HG02763 (cell line): ENCODE results near the gene LACTB.
"Not testable (repeated sequence)": the region's sequence is repeated elsewhere in the genome, so short reads cannot be mapped to it uniquely, and the experiment has no call there.

Experiments used
- ATAC-seq: cut with Tn5 transposase; IDR thresholded peaks from one replicate; pipeline ENCODE4 v1.9.1; 2021; ENCODE audit warnings: mild to moderate bottlenecking, moderate library complexity; ENCODE audit not compliant: unreplicated experiment

LACTB gene

DNA sequence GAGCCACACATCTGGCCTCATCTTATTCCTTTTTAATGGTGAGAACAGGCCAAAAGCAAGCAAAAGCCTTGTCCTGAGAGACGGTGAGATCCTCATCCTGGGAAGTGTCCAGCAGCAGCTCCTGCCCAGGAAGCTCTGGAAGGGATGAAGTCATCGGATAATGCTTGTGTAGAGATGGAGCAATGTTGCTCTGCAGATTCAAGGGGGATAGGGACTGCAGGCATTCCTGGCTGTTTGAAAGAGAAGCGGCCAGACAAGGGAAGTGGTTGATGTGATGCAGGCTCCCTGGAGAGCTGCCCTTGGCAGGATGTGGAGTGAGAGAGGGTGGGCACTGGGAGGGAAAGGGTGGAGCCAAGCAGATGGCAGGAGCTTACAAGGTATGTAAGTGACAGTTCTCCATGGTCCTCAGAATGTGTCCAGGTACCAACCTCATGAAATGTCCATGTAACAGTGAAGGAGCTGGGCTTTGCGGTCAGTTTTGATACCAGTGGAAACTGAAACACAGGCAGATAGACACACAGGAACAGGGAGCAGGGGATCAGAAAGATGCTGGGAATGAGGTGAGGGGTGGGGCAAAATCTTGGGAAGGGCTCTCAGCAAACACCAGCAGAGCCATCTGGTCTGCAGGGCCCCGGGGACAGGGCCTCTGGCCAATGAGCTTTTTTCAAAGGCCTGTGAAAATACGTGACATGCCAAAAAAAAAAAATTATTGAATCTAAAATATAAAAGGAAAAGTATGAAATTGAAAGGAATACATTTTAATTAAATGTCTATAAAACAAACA lies 32.2 kb upstream of the LACTB start:
- no peak for ATAC-seq

DNA sequence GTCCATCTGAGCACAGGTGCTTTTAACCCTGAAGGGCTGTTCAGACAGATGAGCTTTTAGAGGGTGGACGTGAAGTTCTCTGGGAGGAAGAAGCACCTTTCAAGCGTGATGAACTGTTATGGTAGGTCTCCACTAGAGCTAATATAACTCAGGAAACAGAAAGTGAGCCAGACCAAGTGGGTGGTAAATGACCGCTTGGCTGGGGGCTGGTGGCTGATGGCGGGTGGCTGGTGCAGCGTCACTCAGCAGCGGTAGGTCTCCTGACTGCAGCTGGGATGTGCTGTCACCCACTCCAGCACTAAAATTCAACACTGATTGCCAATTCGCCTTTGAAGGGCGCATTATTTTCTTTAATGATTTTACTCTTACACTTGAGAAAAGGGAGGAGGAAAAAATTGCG lies 31.2 kb upstream of the LACTB start:
- ATAC-seq, result no peak

DNA sequence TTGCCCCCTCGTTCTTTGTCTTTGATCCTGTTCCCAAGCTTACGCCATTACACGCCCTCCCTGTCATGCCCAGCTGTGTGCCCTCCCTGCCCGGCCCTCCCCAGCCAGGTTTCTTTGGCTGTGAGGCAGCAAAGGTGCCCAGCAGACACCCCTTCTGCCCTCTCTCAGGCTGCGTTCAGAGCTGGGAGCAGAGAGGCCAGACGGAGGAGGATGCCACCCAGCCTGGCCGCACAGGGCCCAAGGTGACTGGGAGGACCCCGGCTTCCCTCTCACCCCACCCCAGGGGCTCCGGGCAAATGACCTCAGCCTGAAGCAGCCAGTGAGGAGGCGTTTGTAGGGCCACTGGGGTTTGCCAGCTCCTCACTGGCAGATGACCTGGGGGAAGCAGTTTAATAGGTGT lies 30.8 kb upstream of the LACTB start:
- no peak for ATAC-seq

DNA sequence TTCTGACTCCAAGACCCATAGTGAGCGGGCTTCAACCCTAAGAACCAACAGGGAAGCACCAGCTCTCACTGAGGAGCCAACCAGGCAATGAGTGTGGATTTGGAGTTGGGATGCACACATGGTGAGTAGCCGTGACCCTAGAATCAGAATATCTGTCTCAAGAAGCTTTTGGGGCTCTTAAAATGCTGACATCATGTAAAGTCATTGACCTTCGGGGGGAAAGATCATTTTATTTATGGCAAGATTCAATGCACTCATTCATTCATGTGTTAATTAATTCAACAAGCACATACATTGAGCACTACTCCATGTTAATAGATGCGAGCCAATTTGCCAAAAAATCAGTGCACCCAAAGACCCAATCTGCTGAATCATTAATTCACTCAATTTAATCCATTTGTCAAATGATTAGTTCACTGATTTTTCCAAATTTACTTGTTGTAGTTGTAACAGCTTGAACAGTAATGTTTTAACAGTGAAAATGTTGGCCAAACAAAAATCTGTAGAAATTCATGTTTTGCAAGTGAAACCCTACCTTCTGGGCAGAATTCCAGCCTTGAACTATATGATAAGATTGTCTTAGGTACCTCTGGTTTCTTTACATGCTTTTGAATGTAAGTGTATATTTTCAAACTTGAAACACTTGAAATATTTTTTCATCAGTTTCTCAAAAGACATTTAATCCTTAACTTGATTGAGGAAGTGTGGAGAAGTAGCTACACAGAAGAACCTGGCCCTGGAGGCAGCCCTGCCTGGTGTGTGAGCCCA lies 29.8 kb upstream of the LACTB start:
- no peak for ATAC-seq

DNA sequence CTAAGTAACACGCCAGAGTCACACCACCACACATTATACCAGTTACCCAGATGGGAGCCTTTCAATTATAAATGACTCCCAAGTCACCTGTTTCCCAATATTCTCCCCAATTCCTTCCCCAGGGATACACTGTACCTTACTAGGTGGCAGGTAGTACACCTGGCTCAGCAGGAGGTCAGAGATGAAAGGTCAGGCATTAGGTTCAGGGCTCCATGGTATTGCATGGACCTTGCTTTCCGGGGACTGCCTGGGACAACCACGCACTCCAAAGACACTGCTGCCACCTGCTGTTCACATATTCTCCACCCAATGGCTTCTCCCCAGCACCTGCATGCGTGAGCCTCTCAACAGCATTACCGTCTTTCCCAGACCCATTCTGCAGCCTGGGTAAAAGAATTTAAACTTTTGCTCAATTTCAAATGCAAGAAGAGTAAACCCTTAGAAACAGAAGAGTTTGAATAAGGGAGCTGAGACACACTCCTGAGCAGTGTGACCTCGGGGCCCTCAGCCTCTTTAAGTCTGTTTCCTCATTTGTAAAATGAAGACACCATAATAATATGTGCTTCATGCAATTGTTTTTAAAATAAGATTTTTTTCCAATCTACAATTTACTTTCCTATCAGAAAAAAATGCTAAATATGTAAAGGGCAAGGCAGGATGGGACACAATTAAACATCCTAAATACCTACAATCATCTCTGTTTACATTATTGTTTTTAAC lies 28.0 kb upstream of the LACTB start:
- ATAC-seq, result no peak

DNA sequence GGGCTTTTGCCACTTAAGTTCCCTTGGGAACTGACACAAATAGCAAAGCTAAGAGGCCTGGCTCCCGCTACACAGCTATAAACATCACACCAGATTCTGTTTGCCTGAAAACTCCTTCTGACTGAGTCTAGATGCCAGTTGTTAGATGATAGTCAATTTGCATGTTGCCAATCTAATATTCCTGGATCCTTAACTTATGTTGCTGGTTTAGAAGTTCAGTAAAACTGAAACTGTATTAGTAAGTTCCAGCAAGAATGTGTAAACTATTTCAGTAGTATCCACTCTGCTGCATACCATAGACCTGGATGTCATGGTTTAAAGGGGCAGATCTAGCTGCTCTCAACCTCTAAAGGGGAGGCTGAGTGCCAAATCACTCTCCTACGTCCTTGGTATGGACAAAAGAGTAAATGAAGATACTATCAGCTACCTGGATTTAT lies 27.1 kb upstream of the LACTB start:
- no peak for ATAC-seq

- ATAC-seq, result no peak
Observed at GRCh38 chr15:63096178-63096577, 25.5 kb upstream of the LACTB start.

DNA sequence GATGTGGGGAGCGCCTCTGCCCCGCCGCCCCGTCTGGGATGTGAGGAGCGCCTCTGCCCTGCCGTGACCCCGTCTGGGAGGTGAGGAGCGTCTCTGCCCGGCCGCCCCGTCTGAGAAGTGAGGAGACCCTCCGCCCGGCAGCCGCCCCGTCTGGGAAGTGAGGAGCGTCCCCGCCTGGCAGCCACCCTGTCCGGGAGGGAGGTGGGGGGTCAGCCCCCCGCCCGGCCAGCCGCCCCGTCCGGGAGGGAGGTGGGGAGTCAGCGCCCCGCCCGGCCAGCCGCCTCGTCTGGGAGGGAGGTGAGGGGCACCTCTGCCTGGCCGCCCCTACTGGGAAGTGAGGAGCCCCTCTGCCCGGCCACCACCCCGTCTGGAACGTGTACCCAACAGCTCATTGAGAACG lies 22.8 kb upstream of the LACTB start:
- not testable (repeated sequence) for ATAC-seq

DNA sequence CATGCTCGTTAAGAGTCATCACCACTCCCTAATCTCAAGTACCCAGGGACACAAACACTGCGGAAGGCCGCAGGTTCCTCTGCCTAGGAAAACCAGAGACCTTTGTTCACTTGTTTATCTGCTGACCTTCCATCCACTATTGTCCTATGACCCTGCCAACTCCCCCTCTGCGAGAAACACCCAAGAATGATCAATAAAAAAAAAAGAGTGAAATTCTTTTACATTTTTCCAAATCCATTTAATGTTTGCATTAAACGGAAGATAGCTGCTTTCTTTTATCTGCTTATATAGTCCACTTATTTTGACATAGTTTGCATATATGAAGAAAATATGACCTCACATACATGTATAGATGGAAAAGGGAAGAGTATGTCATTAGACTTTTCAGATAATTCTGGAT lies 22.1 kb upstream of the LACTB start:
- not testable (repeated sequence) for ATAC-seq

DNA sequence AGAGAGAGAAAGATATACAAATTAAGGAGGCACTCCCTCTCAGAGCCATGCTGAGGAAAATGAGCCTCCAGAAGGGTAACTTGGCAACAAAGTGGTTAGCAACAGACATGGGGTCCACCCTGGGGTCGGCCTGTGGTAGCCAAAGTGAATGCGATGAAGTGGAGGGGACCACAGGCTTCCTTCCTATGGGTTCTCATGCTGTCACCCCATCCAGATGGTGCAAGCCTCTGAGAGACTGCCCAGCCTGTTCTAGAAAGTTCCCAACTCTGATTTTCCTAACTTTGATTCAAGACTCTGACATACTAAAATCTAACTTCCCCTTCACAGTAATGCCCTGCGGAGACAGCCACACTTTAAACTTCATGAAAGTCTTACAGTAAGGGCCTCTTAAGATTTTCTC lies 18.2 kb upstream of the LACTB start:
- no peak for ATAC-seq

DNA sequence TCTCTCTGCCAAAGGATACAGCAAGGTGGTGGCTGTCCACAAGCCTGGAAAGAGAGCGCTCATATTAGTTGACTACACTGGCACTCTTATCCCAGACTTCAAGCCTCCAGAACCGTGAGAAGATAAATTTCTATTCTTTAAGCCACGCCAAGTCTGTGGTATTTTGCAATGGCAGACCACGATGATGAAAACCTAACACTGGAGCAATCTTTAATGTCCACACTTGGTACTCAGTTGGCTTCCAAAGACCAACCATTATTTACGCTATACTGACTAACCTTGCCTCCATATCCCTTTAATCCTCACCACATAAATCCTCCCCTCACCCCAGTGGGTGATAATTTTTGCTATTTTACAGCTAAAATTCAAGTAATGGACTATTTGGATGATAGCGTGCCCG lies 16.9 kb upstream of the LACTB start:
- no peak for ATAC-seq

- not testable (repeated sequence) for ATAC-seq
Observed at GRCh38 chr15:63105354-63105753, 16.3 kb upstream of the LACTB start.

DNA sequence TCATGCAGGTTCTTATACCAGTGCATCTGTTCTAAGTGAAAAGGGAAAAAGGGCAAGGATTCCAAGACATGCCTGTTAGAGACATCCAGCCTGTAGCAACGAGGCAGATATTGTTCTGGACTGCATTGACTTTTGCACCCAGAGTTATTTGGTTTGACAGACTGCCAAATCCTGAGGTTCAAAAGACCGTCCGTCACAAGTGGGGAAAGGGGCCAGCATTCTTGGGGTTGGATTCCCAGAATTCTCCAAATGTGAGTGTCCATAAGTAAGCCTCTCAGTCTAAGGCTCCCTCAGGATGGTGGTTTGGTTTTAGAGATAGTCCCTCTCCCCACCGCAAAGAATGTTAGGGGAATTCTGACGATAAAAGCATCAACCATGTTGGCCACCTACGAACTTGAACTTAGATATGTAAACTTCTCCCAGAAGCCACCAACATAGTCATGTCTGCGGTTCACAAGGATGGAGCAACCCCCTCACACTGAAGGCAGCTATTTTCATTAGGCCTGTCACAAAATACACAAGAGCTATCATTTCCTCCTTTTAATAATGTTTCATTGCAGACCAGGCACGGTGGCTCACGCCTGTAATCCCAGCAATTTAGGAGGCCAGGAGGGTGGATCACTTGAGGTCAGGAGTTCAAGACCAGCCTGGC lies 13.6 kb upstream of the LACTB start:
- no peak for ATAC-seq

DNA sequence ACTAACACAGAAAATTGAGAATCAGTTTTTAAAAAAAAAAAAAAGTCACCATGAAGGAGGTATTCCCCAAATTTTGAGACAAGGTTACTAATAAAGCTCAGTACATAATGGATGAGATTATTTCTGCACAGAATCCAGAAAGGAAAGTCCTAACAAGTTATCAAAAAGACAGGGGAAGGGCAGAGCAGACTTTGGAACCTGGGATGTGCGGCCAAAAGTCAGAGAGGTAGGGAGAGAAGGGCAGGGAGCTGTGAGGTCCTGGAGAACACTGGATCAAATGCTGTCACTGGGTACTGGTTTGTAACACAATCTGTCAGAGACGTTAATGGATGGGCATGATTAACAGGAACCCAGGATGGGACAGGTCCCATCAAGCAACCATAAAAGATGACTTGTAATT lies 12.2 kb upstream of the LACTB start:
- no peak for ATAC-seq

DNA sequence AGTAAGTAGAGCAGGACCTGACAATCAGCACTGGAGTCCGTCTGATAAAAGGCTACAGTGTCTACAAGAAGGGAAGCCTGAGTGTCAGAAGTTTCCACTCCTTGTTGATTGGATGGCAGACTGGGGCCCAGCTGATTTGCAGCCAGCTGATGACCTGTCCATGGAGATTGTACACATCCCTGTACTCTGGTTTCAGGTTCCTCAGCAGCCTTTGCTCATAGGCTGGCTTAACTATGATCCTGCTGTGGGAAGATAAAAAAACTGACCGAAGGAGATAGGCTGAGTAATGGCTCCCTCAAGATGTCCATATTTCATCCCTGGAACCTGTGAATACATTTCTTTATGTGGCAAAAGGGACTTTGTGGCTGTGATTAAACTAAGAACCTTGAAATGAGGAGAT lies 11.7 kb upstream of the LACTB start:
- no peak for ATAC-seq

DNA sequence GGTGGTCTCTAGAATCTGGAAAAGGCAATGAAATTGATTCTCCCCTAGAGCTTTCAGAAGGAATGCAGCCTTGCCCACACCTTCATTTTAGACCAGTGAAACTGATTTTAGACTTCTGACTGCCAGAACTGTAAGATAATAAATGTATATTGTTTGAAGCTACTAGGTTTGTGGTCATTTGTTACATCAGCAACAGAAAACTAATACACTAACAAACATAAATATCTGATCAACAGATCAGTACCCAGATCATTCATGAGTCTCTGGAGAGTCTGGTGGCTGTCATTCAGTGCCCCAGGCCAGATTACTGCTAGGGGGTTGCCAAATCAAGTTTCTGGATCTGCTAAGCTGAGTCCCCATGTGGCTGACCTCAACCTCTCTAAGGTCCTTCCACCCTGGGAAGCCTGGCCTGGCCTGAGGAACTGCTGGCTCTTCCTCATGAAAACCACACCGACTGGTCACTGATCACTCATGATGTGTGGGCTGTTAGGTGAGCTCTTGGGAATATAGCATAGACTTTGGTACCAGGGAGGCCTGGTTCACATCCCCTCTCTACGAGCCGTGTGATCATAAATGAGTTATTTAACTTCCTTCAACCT lies 11.1 kb upstream of the LACTB start:
- no peak for ATAC-seq

GRCh38 chr15:63111481-63111880 lies 10.2 kb upstream of the LACTB start:
- ATAC-seq, result no peak

- no peak for ATAC-seq
Observed at GRCh38 chr15:63112871-63113270, 8.8 kb upstream of the LACTB start.

DNA sequence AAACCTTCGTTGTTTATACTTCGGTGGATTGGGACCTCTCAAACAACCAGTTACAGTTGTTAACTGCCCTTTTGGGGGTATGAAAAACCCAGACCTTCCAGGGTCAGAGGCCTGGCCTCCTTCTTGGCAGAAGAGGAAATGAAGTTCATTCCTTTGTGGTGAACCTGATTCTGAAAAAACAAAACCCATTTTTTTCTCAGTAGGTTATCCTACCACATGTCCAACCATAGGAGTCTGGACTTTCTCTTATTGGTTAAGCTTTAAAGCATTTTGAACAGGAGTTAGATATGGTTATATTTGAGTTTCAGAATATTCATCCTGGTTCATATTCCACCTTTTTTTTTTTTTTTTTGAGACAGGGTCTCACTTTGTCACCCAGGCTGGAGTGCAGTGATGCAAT lies 7.2 kb upstream of the LACTB start:
- no peak for ATAC-seq

GRCh38 chr15:63118854-63119253 lies 2.8 kb upstream of the LACTB start:
- no peak for ATAC-seq
